GM03348 (cell line): Measurements from ENCODE around the gene ENDOD1.
"Not testable (repeated sequence)": the region's sequence is repeated elsewhere in the genome, so short reads cannot be mapped to it uniquely, and the experiment has no call there.

Source experiments
- DNase-seq: peaks from one replicate; pipeline ENCODE4 v3.0.0; 2012; ENCODE audit warnings: low spot score

The ENDOD1 gene

GRCh38 chr11:95089620-95090542, at the start of gene ENDOD1:
TSS of gene ENDOD1 (plus strand) at chr11:95089846. CDS start at chr11:95089928, 82 bp downstream.
- peak; percentile 95 for DNase-seq

GRCh38 chr11:95042239-95042638, 47.4 kb upstream of the ENDOD1 start:
- no peak for DNase-seq

- DNase-seq, result no peak
Measured at GRCh38 chr11:95042906-95043305, 46.7 kb upstream of the ENDOD1 start.

GRCh38 chr11:95044010-95044409, 45.6 kb upstream of the ENDOD1 start:
- no peak for DNase-seq

- no peak for DNase-seq
Measured at GRCh38 chr11:95045812-95046211, 43.8 kb upstream of the ENDOD1 start.

- DNase-seq, result not testable (repeated sequence)
Measured at GRCh38 chr11:95049122-95049521, 40.5 kb upstream of the ENDOD1 start, which contains the start of gene KDM4F. TSS of gene KDM4F (plus strand) at chr11:95049422.

GRCh38 chr11:95050595-95051202, 38.9 kb upstream of the ENDOD1 start:
- no peak for DNase-seq

- no peak for DNase-seq
Measured at GRCh38 chr11:95054356-95054755, 35.3 kb upstream of the ENDOD1 start.

- DNase-seq, result no peak
Measured at GRCh38 chr11:95055283-95055897, 34.3 kb upstream of the ENDOD1 start.

- DNase-seq, result no peak
Measured at GRCh38 chr11:95057959-95058358, 31.7 kb upstream of the ENDOD1 start.

GRCh38 chr11:95058621-95059020, 31.0 kb upstream of the ENDOD1 start:
- DNase-seq, result peak; percentile 16

- DNase-seq, result no peak
Measured at GRCh38 chr11:95059046-95059445, 30.6 kb upstream of the ENDOD1 start.

GRCh38 chr11:95065336-95065735, 24.3 kb upstream of the ENDOD1 start:
- no peak for DNase-seq

- DNase-seq, result no peak
Measured at GRCh38 chr11:95066716-95067038, 23.0 kb upstream of the ENDOD1 start, which contains the start of gene SRSF8. TSS of gene SRSF8 (plus strand) at chr11:95066919. CDS start at chr11:95067227, 308 bp downstream.

GRCh38 chr11:95067039-95067840, 22.4 kb upstream of the ENDOD1 start:
- peak; percentile 87 for DNase-seq

GRCh38 chr11:95067841-95068219, 21.8 kb upstream of the ENDOD1 start:
- peak; percentile 9 for DNase-seq

- DNase-seq, result peak; percentile 72
Measured at GRCh38 chr11:95068549-95068948, 21.1 kb upstream of the ENDOD1 start.

GRCh38 chr11:95070471-95070870, 19.2 kb upstream of the ENDOD1 start:
- no peak for DNase-seq

- no peak for DNase-seq
Measured at GRCh38 chr11:95072948-95073347, 16.7 kb upstream of the ENDOD1 start.

GRCh38 chr11:95074792-95075563, 14.7 kb upstream of the ENDOD1 start:
- no peak for DNase-seq

- peak; percentile 10 for DNase-seq
Measured at GRCh38 chr11:95076416-95076815, 13.2 kb upstream of the ENDOD1 start.
